Mesodermal cell (in vitro differentiated cells): ENCODE data around the gene IFI16.
"Not testable (repeated sequence)": the region's sequence is repeated elsewhere in the genome, so short reads cannot be mapped to it uniquely, and the experiment has no call there.

Experiments used
- H3K27ac ChIP-seq: 2 replicates; pipeline ENCODE4 v1.7.0; 2013; ENCODE audit warnings: mild to moderate bottlenecking, low read depth, low read length, moderate library complexity; ENCODE audit not compliant: severe bottlenecking
- H3K36me3 ChIP-seq: 2 replicates; pipeline ENCODE4 v1.7.1; 2013; ENCODE audit warnings: mild to moderate bottlenecking, low read length, moderate library complexity; ENCODE audit not compliant: control insufficient read depth, insufficient read depth
- H3K4me1 ChIP-seq: one replicate; pipeline ENCODE4 v1.7.1; 2013; ENCODE audit warnings: mild to moderate bottlenecking, low read length; ENCODE audit not compliant: insufficient read depth, control insufficient read depth, poor library complexity, severe bottlenecking
- H3K4me3 ChIP-seq: 2 replicates; pipeline ENCODE4 v1.7.0; 2013; ENCODE audit warnings: low read length, control low read depth, mild to moderate bottlenecking; ENCODE audit not compliant: insufficient read depth, poor library complexity, severe bottlenecking; ENCODE audit errors: extremely low read depth
- H3K9me3 ChIP-seq: 2 replicates; pipeline ENCODE4 v1.7.1; 2013; ENCODE audit warnings: mild to moderate bottlenecking, low read length, moderate library complexity; ENCODE audit not compliant: control insufficient read depth
- WGBS, 2 experiments: methylation state at CpG; one replicate each; pipeline ENCODE4 v1.1.5; 2013; ENCODE audit warnings: missing lambda C conversion rate in 2 of 2; ENCODE audit not compliant: insufficient coverage in 2 of 2; 5-methylcytosine and 5-hydroxymethylcytosine counted together

The IFI16 gene

DNA sequence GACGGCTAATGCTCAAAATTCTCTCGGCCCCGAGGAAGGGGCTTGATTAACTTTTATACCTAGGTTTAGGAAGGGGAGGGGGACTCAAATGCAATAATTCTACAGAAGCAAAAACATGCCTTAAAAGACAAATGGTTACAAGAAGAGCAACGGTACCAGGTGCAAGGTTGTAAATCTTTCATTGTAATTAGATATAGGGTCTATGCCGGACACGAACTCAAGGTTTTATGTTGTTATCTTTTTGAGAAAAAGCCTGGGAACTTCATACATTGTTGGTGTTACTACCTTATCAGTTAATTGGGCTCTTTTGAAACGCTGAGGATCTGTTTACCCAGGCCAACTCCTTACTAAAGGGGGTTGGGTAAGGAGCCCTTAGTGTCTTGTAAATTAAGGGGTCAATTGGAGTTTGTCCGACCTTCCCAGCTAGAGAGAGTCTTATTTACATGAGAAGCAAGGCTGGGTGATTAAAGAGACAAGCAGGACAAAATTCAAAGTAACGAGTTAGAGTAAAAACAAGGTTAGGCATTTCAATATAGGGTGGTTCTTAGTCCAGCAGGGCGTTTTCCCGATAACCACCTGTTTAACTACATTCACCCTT is 3.4 kb upstream of the IFI16 start:
- WGBS, 2 experiments = 6 to 22% methylated on average over 5 to 6 of the region's 11 CpGs
- not testable (repeated sequence) for H3K9me3 ChIP-seq, H3K36me3 ChIP-seq
- H3K4me1 ChIP-seq = peaks cover 24% of the 10 kb centered on the region
- peak overlapping the region; percentile 25 for H3K4me3 ChIP-seq
- H3K27ac ChIP-seq = peak overlapping the region; percentile 82

DNA sequence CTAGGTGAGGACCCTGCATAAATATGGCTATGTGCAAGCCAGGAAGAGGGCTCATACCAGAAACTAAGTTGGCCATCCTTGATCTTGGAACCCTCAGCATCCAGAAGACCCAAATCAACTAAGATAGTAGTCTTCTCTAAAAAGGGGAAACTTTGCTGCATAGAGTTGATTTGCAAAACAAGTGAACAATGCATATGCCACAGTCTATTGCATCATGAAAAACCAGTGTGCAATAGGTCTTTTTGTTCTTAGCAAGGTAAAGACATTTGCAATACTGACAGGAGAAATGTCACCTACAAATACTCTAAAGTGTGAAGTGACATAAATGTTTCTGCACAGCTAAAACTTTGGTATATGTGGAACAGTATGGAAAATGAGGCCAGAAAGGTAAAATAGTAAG is 2.0 kb upstream of the IFI16 start:
- Histone ChIP-seq H3K9me3 (no peaks in the 10 kb centered on the region), H3K27ac (no peak overlapping the region), H3K4me1 (peaks cover 24% of the 10 kb centered on the region), H3K36me3 (no peaks in the 10 kb centered on the region), H3K4me3 (no peak overlapping the region)

DNA sequence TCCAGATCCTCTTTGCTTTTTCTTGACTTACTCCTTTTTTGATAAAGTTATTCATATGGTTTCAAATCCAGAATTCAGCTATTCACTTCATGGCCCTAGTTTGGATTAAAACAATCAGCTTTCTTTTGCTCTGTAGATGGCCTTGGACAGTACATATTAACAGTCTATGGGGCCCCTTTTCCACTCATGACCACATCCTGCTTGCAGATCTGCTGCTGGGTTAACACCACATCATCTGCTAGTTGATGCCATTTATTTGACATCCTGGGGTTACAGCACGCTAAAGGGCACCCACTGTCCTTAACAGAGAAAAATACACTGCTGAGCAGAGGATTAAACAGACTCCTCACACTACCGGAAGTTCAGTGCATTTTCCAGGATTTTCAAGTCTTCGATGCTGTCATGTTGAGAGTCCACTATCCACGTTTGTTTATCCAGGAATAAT is 941 bp upstream of the IFI16 start:
- Histone ChIP-seq H3K36me3 (peaks cover 6% of the 10 kb centered on the region), H3K4me3 (no peak overlapping the region), H3K4me1 (peaks cover 24% of the 10 kb centered on the region), H3K9me3 (no peaks in the 10 kb centered on the region), H3K27ac (no peak overlapping the region)
- WGBS, 2 experiments = 91 to 92% methylated on average over 4 of the region's 4 CpGs

DNA sequence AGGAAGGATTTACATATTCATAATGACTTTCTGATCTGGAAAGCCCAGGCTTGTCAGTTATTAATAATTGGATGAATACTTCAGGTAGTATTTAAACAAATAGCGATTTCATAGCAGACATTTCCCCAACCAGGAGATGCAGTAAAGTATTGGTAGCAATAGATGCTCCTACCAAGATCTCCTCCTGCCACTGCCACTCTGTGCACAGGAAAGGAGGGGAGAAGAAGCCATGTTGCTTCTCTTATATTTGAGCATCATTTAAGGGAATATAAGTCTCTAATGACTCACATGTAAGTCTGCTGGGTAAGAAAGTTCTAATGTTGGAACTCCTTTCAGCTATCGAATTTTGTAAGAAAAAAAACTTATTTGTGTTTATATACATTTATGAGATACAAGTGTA is 420 bp upstream of the IFI16 start:
- no peaks in the 10 kb centered on the region for H3K9me3 ChIP-seq
- peak overlapping the region; percentile 39 for H3K4me3 ChIP-seq
- H3K27ac ChIP-seq = peak overlapping the region; percentile 92
- H3K4me1 ChIP-seq = peaks cover 24% of the 10 kb centered on the region
- 100% methylated on average over 1 of the region's 2 CpGs; no CpG with 5 or more reads in 1 of the 2 experiments for WGBS, 2 experiments
- H3K36me3 ChIP-seq = peaks cover 12% of the 10 kb centered on the region

DNA sequence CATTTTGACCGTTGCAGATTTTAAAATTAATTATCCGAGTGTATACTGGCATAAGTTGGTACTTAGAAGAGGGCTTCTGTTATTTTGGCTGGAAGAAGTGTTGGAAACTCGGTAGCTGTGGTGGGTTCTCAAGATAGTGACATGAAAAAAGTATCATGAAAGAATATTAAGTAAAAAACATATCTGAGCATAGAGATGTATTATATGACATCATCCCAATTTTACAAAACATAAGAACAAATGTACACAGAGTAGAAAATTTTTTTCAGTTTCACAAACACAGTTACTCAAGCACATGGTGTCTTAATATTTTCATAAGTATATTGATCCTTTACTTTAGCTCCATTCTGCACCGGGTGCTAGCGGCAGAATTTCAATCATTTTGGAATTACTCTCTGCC is 684 bp downstream of the IFI16 start:
- Histone ChIP-seq H3K9me3 (no peaks in the 10 kb centered on the region), H3K27ac (peak overlapping the region; percentile 92)
- WGBS, 2 experiments = 90% methylated on average over 2 of the region's 5 CpGs; no CpG with 5 or more reads in 1 of the 2 experiments

DNA sequence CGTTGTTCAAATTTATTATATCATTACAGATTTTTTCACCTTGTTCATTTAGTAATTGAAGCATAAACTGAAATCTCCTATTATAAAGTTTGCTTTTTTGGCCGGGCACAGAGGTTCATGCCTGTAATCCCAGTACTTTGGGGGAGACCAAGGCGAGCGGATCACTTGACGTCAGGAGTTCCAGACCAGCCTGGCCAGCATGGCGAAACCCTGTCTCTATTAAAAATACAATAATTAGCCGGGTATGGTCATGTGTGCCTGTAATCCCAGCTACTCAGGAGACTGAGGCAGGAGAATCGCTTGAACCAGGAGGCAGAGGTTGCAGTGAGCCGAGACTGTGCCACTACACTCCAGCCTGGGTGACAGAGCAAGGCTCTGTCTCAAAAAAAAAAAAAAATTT is 1.3 kb downstream of the IFI16 start:
- H3K9me3 ChIP-seq, H3K27ac ChIP-seq: not testable (repeated sequence)
- Histone ChIP-seq H3K4me1 (peaks cover 20% of the 10 kb centered on the region), H3K4me3 (peak overlapping the region; percentile 39), H3K36me3 (peaks cover 22% of the 10 kb centered on the region)
- 92 to 100% methylated on average over 5 of the region's 9 CpGs for WGBS, 2 experiments

More for the DNA sequence above, 684 bp downstream of the IFI16 start:
- Histone ChIP-seq H3K4me1 (peaks cover 20% of the 10 kb centered on the region), H3K4me3 (peak overlapping the region; percentile 39), H3K36me3 (peaks cover 18% of the 10 kb centered on the region)

DNA sequence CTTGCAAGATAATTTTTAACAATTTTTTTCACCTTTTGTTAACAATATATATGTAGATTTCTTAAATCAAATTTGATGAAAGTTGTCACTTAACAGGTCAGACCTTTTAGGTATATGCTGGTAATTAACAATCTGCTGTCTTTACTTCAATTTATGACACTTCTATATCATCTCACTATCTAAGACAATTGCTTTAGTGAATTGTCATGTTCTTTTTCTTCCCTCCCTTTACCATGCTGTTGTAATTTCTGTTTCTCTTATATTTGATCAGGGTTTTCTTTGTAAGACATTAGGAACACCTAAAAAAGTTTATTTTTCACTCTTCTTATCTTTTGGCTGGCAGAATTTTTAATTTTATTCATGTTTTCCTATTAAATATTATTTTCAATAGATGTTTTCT is 2.0 kb downstream of the IFI16 start:
- H3K4me1 ChIP-seq = peaks cover 19% of the 10 kb centered on the region
- H3K4me3 ChIP-seq = no peak overlapping the region

DNA sequence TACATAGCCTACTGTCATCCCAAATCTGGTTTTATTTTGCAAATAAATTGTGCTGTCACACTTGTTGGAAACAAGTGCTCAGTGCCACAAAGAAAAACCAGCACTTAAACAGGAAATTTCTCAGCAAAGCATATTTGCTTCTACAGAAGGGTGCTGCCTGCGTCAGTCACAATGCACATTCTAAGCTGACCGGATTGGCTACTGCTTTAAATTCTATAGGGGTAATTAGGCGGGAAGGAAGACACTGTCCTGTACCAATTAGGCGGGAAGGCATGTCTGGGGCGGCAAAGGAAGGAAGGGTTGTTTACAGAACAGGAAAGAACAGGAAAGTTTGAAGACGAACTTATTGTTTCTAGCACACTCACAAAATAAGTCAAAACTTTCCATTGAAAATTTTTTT is 2.8 kb downstream of the IFI16 start:
- Histone ChIP-seq H3K4me1 (peaks cover 19% of the 10 kb centered on the region), H3K9me3 (no peaks in the 10 kb centered on the region), H3K27ac (no peak overlapping the region), H3K4me3 (no peak overlapping the region), H3K36me3 (peaks cover 35% of the 10 kb centered on the region)
- WGBS, 2 experiments = 80 to 93% methylated on average over 2 to 3 of the region's 6 CpGs

More for the DNA sequence above, 2.0 kb downstream of the IFI16 start:
- H3K27ac ChIP-seq = no peak overlapping the region
- H3K36me3 ChIP-seq = peaks cover 29% of the 10 kb centered on the region
- H3K9me3 ChIP-seq = no peaks in the 10 kb centered on the region

DNA sequence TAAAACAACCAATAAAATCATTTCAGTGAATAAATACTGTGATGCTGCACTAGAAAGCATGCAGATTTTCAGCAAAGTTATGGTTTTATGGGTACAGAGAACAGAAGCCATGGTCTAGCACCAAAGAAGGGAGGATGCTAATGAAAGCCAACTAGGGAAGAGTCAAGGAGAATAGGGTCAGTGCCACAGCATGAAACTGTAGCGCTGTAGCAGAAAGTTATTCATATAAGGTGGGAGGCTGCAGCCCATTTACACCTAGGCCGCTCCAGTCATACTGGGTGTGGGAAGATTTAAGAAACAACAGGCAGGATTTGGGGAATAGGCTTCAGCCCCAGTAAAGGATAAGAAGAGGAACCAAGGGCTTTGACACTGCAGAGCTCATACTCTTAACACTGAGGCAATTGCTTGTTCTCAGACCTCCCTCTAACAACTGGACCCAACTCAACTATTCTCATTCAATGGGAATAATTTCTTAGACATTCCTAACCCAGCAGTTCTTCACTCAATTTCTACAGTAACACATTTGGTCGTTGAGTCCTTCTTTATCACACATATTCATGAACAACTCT is 4.4 kb downstream of the IFI16 start:
- H3K36me3 ChIP-seq = peaks cover 48% of the 10 kb centered on the region
- H3K27ac ChIP-seq = no peak overlapping the region
- 89 to 92% methylated on average over 3 of the region's 3 CpGs for WGBS, 2 experiments
- H3K9me3 ChIP-seq = no peaks in the 10 kb centered on the region
- H3K4me3 ChIP-seq = no peak overlapping the region
- peaks cover 14% of the 10 kb centered on the region for H3K4me1 ChIP-seq

DNA sequence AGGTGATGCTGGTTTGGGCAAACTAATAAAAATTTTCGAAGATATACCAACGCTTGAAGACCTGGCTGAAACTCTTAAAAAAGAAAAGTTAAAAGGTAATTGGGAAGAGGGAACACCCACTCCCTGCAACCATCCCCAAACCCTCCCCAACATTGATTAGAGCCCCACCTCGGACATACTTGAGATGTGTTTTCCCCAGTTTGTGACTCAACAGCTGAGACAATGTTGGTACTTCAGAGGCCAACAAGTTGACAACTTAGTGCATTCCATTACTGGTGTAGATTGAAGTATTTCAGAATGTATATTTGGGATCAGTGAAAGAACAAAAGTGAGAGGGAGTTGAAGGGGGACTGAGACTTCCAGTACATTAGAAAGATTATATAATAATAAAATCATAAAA is 5.1 kb downstream of the IFI16 start:
- WGBS, 2 experiments = 80% methylated on average over 2 of the region's 3 CpGs; no CpG with 5 or more reads in 1 of the 2 experiments
- H3K27ac ChIP-seq = no peak overlapping the region

DNA sequence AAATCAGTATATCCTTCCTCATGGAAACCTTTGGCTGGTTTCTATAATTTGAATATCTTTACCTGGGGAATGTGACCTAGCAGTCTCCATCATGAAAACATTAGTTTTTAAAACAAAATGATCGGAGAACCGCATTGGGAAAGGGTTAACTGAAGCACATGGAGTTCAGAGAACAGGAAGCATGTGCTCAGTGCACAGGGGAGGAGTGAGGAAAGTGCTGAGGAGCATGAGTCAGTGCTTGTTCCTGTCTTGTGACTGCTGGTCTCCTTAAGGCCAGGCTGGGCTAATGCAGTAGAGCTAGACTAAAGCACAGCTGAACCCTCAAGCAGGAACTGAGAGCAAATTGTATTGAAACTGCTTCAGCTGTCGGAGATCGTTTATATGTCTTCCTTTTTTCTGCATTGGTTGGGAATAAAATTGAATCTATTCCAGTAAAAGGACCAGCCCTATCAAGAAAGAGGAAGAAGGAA is 5.8 kb downstream of the IFI16 start:
- H3K27ac ChIP-seq = peak overlapping the region; percentile 18
- no peak overlapping the region for H3K4me3 ChIP-seq

More for the DNA sequence above, 5.1 kb downstream of the IFI16 start:
- H3K4me3 ChIP-seq = no peak overlapping the region
- peaks cover 52% of the 10 kb centered on the region for H3K36me3 ChIP-seq
- peaks cover 8% of the 10 kb centered on the region for H3K4me1 ChIP-seq
- H3K9me3 ChIP-seq = no peaks in the 10 kb centered on the region

More for the DNA sequence above, 5.8 kb downstream of the IFI16 start:
- H3K9me3 ChIP-seq = no peaks in the 10 kb centered on the region
- peaks cover 8% of the 10 kb centered on the region for H3K4me1 ChIP-seq
- 88 to 96% methylated on average over 2 to 4 of the region's 4 CpGs for WGBS, 2 experiments
- peaks cover 58% of the 10 kb centered on the region for H3K36me3 ChIP-seq
